Endothelial cell (in vitro differentiated cells): ENCODE measurements around the gene KCNN3. TPM values are rescaled to one million over a fixed set of nuclear protein-coding genes. Genes with fewer than 3 reads are reported as not detected.

Source experiments
- DNase-seq: peaks from one replicate; pipeline ENCODE4 v3.0.0; 2021; ENCODE audit warnings: low spot score
- H3K27ac Mint-ChIP-seq: one replicate; pipeline ENCODE4 v1.8.0; 2021; ENCODE audit warnings: mixed read lengths, inconsistent platforms; ENCODE audit not compliant: unreplicated experiment
- H3K27me3 Mint-ChIP-seq: one replicate; pipeline ENCODE4 v1.8.0; 2021; ENCODE audit warnings: mild to moderate bottlenecking, moderate library complexity, mixed read lengths, inconsistent platforms; ENCODE audit not compliant: unreplicated experiment
- H3K36me3 Mint-ChIP-seq: one replicate; pipeline ENCODE4 v1.8.0; 2021; ENCODE audit warnings: mild to moderate bottlenecking, low read depth, mixed read lengths, inconsistent platforms; ENCODE audit not compliant: unreplicated experiment
- H3K4me1 Mint-ChIP-seq: one replicate; pipeline ENCODE4 v1.8.0; 2021; ENCODE audit warnings: mild to moderate bottlenecking, mixed read lengths, inconsistent platforms; ENCODE audit not compliant: unreplicated experiment
- H3K4me3 Mint-ChIP-seq: one replicate; pipeline ENCODE4 v1.8.0; 2021; ENCODE audit warnings: mild to moderate bottlenecking, mixed read lengths, inconsistent platforms; ENCODE audit not compliant: unreplicated experiment
- H3K9me3 Mint-ChIP-seq: one replicate; pipeline ENCODE4 v1.8.0; 2021; ENCODE audit warnings: mixed read lengths, inconsistent platforms; ENCODE audit not compliant: unreplicated experiment
- CTCF ChIP-seq: fragments of 200-600 bp; sonication (generic); IDR thresholded peaks from one replicate; pipeline ENCODE4 v1.5.0; 2021; ENCODE audit warnings: antibody characterized with exemption; ENCODE audit not compliant: unreplicated experiment
- total RNA-seq: library from RNA; stranded (reverse); fragmentation: NEBNext Ultra II Directional; extraction: Animal tissue kit (Norgen Biotek cat#: 25700); gene quantifications from one replicate; pipeline ENCODE4 v1.2.1, GENCODE V29; 2021; ENCODE audit not compliant: unreplicated experiment

The KCNN3 gene
- total RNA-seq, 1 donor from 2014 or later = 17.3 TPM

GRCh38 chr1:154874465-154874864 is 4.4 kb upstream of the KCNN3 start:
- H3K36me3 Mint-ChIP-seq = no peaks in the 10 kb centered on the region
- DNase-seq = no peak
- peaks cover 16% of the 10 kb centered on the region for H3K4me1 Mint-ChIP-seq
- TF ChIP-seq CTCF = no peak
- H3K27ac Mint-ChIP-seq = no peak overlapping the region
- H3K9me3 Mint-ChIP-seq = no peaks in the 10 kb centered on the region
- no peak overlapping the region for H3K4me3 Mint-ChIP-seq
- peaks cover 6% of the 10 kb centered on the region for H3K27me3 Mint-ChIP-seq

- TF ChIP-seq CTCF = no peak
- DNase-seq = no peak
- Mint-ChIP-seq H3K4me1 (peaks cover 26% of the 10 kb centered on the region), H3K36me3 (peaks cover 3% of the 10 kb centered on the region), H3K9me3 (no peaks in the 10 kb centered on the region), H3K27me3 (peaks cover 10% of the 10 kb centered on the region), H3K4me3 (no peak overlapping the region), H3K27ac (no peak overlapping the region)
These were observed 3.4 kb upstream of the KCNN3 start for GRCh38 chr1:154873321-154873950.

GRCh38 chr1:154871374-154871773 is 1.3 kb upstream of the KCNN3 start:
- no peak for DNase-seq
- Mint-ChIP-seq H3K27me3 (peaks cover 14% of the 10 kb centered on the region), H3K4me3 (no peak overlapping the region), H3K4me1 (peaks cover 35% of the 10 kb centered on the region), H3K27ac (no peak overlapping the region), H3K9me3 (no peaks in the 10 kb centered on the region), H3K36me3 (peaks cover 3% of the 10 kb centered on the region)
- no peak for TF ChIP-seq CTCF

- H3K27me3 Mint-ChIP-seq = peaks cover 14% of the 10 kb centered on the region
- no peak for TF ChIP-seq CTCF
- no peak for DNase-seq
- H3K36me3 Mint-ChIP-seq = peaks cover 7% of the 10 kb centered on the region
- H3K9me3 Mint-ChIP-seq = no peaks in the 10 kb centered on the region
- no peak overlapping the region for H3K4me3 Mint-ChIP-seq
- peaks cover 42% of the 10 kb centered on the region for H3K4me1 Mint-ChIP-seq
- H3K27ac Mint-ChIP-seq = no peak overlapping the region
These were observed 653 bp upstream of the KCNN3 start for GRCh38 chr1:154870734-154871133.

GRCh38 chr1:154869351-154870114 is 548 bp downstream of the KCNN3 start:
- peaks cover 14% of the 10 kb centered on the region for H3K27me3 Mint-ChIP-seq
- peaks cover 7% of the 10 kb centered on the region for H3K36me3 Mint-ChIP-seq
- no peaks in the 10 kb centered on the region for H3K9me3 Mint-ChIP-seq
- H3K4me3 Mint-ChIP-seq = peak overlapping the region; percentile 90
- no peak for DNase-seq
- peaks cover 50% of the 10 kb centered on the region for H3K4me1 Mint-ChIP-seq
- H3K27ac Mint-ChIP-seq = no peak overlapping the region
- no peak for TF ChIP-seq CTCF
